SK-N-MC (cell line): ENCODE data around the gene TMEM150A.
"Not testable (repeated sequence)": the region's sequence is repeated elsewhere in the genome, so short reads cannot be mapped to it uniquely, and the experiment has no call there.

Experiments
- DNase-seq: peaks from one replicate; pipeline ENCODE4 v3.0.0-alpha.2; 2011; ENCODE audit warnings: low read depth, low spot score
- H3K27ac ChIP-seq: fragments of 200-600 bp; sonication (generic); 2 replicates; pipeline ENCODE4 v1.5.1; 2016; ENCODE audit warnings: mixed run types
- H3K36me3 ChIP-seq: fragments of 200-600 bp; sonication (generic); 2 replicates; pipeline ENCODE4 v1.6.1; 2017; ENCODE audit warnings: antibody characterized with exemption, low read length, mixed read lengths; ENCODE audit not compliant: insufficient read depth
- H3K4me3 ChIP-seq: fragments of 200-600 bp; sonication (generic); 2 replicates; pipeline ENCODE4 v1.5.1; 2016
- H3K9ac ChIP-seq: fragments of 200-600 bp; sonication (generic); 2 replicates; pipeline ENCODE4 v1.8.0; 2017; ENCODE audit warnings: mixed run types, mixed read lengths; ENCODE audit not compliant: insufficient read length
- H3K9me3 ChIP-seq: fragments of 200-600 bp; sonication (generic); 2 replicates; pipeline ENCODE4 v1.6.1; 2017; ENCODE audit warnings: low read depth, mild to moderate bottlenecking, antibody characterized with exemption, low read length, moderate library complexity, mixed read lengths
- EZH2 ChIP-seq: fragments of 200-600 bp; sonication (generic); IDR thresholded peaks from one replicate; pipeline ENCODE4 v1.6.1; 2017; ENCODE audit warnings: antibody characterized with exemption
- FOXP2 ChIP-seq: optimal IDR thresholded peaks from 2 replicates; pipeline ENCODE3; 2011; ENCODE audit warnings: mild to moderate bottlenecking, moderate library complexity; ENCODE audit not compliant: insufficient read depth; ENCODE audit errors: extremely low read length, control extremely low read depth
- POLR2AphosphoS5 ChIP-seq: IDR thresholded peaks from 2 replicates; pipeline ENCODE4 v1.6.1; 2012; ENCODE audit warnings: mild to moderate bottlenecking, low read depth, low read length, borderline replicate concordance

The TMEM150A gene

GRCh38 chr2:85598594-85599340, 3.7 kb downstream of the TMEM150A start:
- DNase-seq = no peak
- no peak overlapping the region for H3K4me3 ChIP-seq
- TF ChIP-seq EZH2 (no peak), FOXP2 (no peak), POLR2AphosphoS5 (no peak)
- no peak overlapping the region for H3K27ac ChIP-seq
- H3K36me3 ChIP-seq = peaks cover 6% of the 10 kb centered on the region; the same call in 1 of the 2 replicates
- no peak overlapping the region for H3K9ac ChIP-seq
- H3K9me3 ChIP-seq = no peaks in the 10 kb centered on the region

DNA sequence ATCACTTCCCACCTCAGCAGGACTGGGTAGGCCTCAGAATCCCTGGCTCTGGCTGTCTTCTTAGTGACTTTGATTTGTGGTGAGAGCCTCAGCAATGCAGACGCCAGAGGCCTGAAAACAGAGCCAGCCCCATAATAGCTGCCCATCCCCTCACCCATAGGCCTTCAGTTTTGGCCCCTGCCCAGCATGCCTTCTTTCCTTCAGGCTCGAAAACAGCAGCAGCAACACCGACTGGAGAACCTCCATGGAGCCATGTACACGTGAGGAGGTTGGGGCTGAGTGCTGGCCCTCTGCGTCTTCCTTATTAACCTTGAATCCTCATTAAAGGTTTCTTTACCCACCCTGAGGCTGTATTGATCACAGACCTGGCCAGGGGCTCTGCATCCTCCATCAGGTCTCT, 5.3 kb downstream of the TMEM150A start:
- Histone ChIP-seq H3K4me3 (no peak overlapping the region), H3K9me3 (no peaks in the 10 kb centered on the region), H3K36me3 (peaks cover 6% of the 10 kb centered on the region; the same call in 1 of the 2 replicates), H3K9ac (no peak overlapping the region), H3K27ac (no peak overlapping the region)
- TF ChIP-seq POLR2AphosphoS5 = no peak
- no peak for TF ChIP-seq EZH2
- TF ChIP-seq FOXP2 = no peak
- no peak for DNase-seq

- TF ChIP-seq EZH2 (no peak), POLR2AphosphoS5 (no peak), FOXP2 (no peak)
- Histone ChIP-seq H3K27ac (no peak overlapping the region), H3K36me3 (peaks cover 6% of the 10 kb centered on the region; the same call in 1 of the 2 replicates), H3K9ac (peak overlapping the region; percentile 88), H3K4me3 (peak overlapping the region; percentile 96), H3K9me3 (no peaks in the 10 kb centered on the region)
- no peak for DNase-seq
Observed at GRCh38 chr2:85596486-85597143, 5.9 kb downstream of the TMEM150A start.

DNA sequence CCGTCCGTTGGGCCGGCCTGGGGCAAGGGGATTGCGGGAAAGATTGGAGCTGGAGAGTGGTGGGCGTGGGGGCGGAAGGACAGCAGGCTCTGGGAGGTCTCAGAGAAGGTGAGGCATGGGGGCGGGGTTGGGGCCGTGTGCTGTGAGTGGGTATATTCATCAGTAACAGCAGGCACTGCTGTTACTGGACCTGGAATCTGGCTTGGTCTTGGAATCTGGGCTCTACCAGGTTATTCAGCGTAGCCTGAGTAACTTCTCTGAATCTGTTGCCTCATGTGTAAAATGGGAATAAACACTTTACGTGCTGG, 6.5 kb downstream of the TMEM150A start:
- H3K4me3 ChIP-seq = peak overlapping the region; percentile 96
- H3K36me3 ChIP-seq = peaks cover 6% of the 10 kb centered on the region; the same call in 1 of the 2 replicates
- peak overlapping the region; percentile 88 for H3K9ac ChIP-seq
- H3K27ac ChIP-seq = no peak overlapping the region
- H3K9me3 ChIP-seq = no peaks in the 10 kb centered on the region
- TF ChIP-seq POLR2AphosphoS5 (no peak), FOXP2 (no peak), EZH2 (no peak)
- no peak for DNase-seq

GRCh38 chr2:85595301-85596025, 7.0 kb downstream of the TMEM150A start, which contains the start of gene RNF181:
Gene RNF181 (plus strand): TSS chr2:85595745. CDS start chr2:85595764, 19 bp downstream.
- H3K9ac ChIP-seq = peak within 1 kb of the TSS; percentile 93
- no peaks in the 10 kb centered on the region for H3K9me3 ChIP-seq
- peak within 1 kb of the TSS; percentile 96 for H3K4me3 ChIP-seq
- peaks cover 6% of the 10 kb centered on the region; the same call in 1 of the 2 replicates for H3K36me3 ChIP-seq
- TF ChIP-seq EZH2 (no peak), POLR2AphosphoS5 (peak; percentile 81), FOXP2 (no peak)
- peak within 1 kb of the TSS; percentile 65; the same call in 1 of the 2 replicates for H3K27ac ChIP-seq
- peak; percentile 95 for DNase-seq

- H3K36me3 ChIP-seq = peaks cover 6% of the 10 kb centered on the region; the same call in 1 of the 2 replicates
- DNase-seq = no peak
- peak overlapping the region; percentile 93 for H3K9ac ChIP-seq
- TF ChIP-seq FOXP2 = no peak
- no peak for TF ChIP-seq EZH2
- TF ChIP-seq POLR2AphosphoS5 = no peak
- peak overlapping the region; percentile 96 for H3K4me3 ChIP-seq
- no peaks in the 10 kb centered on the region for H3K9me3 ChIP-seq
- H3K27ac ChIP-seq = peak overlapping the region; percentile 65; the same call in 1 of the 2 replicates
Observed at GRCh38 chr2:85594715-85595300, 7.7 kb downstream of the TMEM150A start.

DNA sequence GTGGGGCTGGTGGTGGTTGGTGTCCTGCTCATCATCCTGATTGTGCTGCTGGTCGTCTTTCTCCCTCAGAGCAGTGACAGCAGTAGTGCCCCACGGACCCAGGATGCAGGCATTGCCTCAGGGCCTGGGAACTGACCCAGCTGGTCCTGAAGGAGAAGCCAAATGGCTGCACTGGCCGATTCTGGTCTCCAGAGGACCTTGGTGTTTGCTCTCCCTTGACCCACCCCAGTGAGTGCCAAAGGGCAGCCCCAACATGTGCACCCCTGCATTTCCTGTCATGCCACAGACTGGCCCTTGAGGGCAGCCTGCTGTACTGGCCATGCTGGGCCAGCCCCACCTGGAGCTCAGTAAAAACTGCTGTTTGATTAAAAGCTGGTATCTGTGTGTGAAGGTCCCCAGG, 9.5 kb downstream of the TMEM150A start:
- H3K4me3 ChIP-seq = no peak overlapping the region
- H3K9ac ChIP-seq = no peak overlapping the region
- no peak for DNase-seq
- H3K36me3 ChIP-seq = peaks cover 6% of the 10 kb centered on the region; the same call in 1 of the 2 replicates
- no peaks in the 10 kb centered on the region for H3K9me3 ChIP-seq
- TF ChIP-seq FOXP2 (no peak), POLR2AphosphoS5 (no peak), EZH2 (no peak)
- no peak overlapping the region for H3K27ac ChIP-seq

GRCh38 chr2:85592299-85592698, 10.2 kb downstream of the TMEM150A start:
- not testable (repeated sequence) for DNase-seq, H3K36me3 ChIP-seq, H3K9ac ChIP-seq, H3K9me3 ChIP-seq, H3K4me3 ChIP-seq, H3K27ac ChIP-seq
